GM23338 (cell line): ENCODE data around the gene ARFIP2. TPM values are rescaled to one million over a fixed set of nuclear protein-coding genes. Genes with fewer than 3 reads are reported as not detected.

Experiments
- ATAC-seq: fragments of 200-7000 bp; cut with Tn5 transposase; 3 replicates; pipeline ENCODE4 v1.9.1; 2020
- DNase-seq: peaks from one replicate; pipeline ENCODE4 v3.0.0-alpha.2; 2015; ENCODE audit warnings: low spot score
- H2AFZ ChIP-seq: fragments of 200-600 bp; sonication (generic); 2 replicates; pipeline ENCODE4 v1.8.0; 2016; ENCODE audit warnings: antibody characterized with exemption, mild to moderate bottlenecking, moderate library complexity
- H3F3A ChIP-seq: fragments of 200-600 bp; sonication (generic); replicated peaks from 2 replicates; pipeline ENCODE4 v1.8.0; 2017; ENCODE audit warnings: antibody characterized with exemption, mixed run types, low read depth
- H3K27ac ChIP-seq: fragments of 200-600 bp; sonication (generic); 2 replicates; pipeline ENCODE4 v1.6.1; 2016; ENCODE audit warnings: low read depth
- H3K27me3 ChIP-seq: fragments of 200-600 bp; sonication (generic); 2 replicates; pipeline ENCODE4 v1.8.0; 2016; ENCODE audit warnings: mild to moderate bottlenecking, mixed run types, moderate library complexity; ENCODE audit not compliant: insufficient read depth
- H3K36me3 ChIP-seq: fragments of 200-600 bp; sonication (generic); 2 replicates; pipeline ENCODE4 v1.8.0; 2016; ENCODE audit warnings: mild to moderate bottlenecking; ENCODE audit not compliant: insufficient read depth
- H3K4me1 ChIP-seq: fragments of 200-600 bp; sonication (generic); 2 replicates; pipeline ENCODE4 v1.8.0; 2016; ENCODE audit warnings: mild to moderate bottlenecking, moderate library complexity; ENCODE audit not compliant: insufficient read depth
- H3K4me2 ChIP-seq: fragments of 200-600 bp; sonication (generic); 2 replicates; pipeline ENCODE4 v1.7.1; 2017; ENCODE audit warnings: mixed run types
- H3K4me3 ChIP-seq: fragments of 200-600 bp; sonication (generic); 2 replicates; pipeline ENCODE4 v1.6.1; 2016; ENCODE audit warnings: mixed run types
- H3K79me2 ChIP-seq: fragments of 200-600 bp; sonication (generic); replicated peaks from 2 replicates; pipeline ENCODE4 v1.8.0; 2017; ENCODE audit warnings: mild to moderate bottlenecking; ENCODE audit not compliant: insufficient read depth
- H3K9me2 ChIP-seq: fragments of 200-600 bp; sonication (generic); 2 replicates; pipeline ENCODE4 v1.8.0; 2017; ENCODE audit not compliant: insufficient read depth
- H4K20me1 ChIP-seq: fragments of 200-600 bp; sonication (generic); replicated peaks from 2 replicates; pipeline ENCODE4 v1.8.0; 2017; ENCODE audit warnings: mild to moderate bottlenecking; ENCODE audit not compliant: insufficient read depth
- H3K27ac Mint-ChIP-seq: 2 replicates; pipeline ENCODE4 v1.8.0; 2020; ENCODE audit warnings: inconsistent platforms, mild to moderate bottlenecking, moderate library complexity, mixed read lengths
- H3K27me3 Mint-ChIP-seq: 3 replicates; pipeline ENCODE4 v1.8.0; 2022; ENCODE audit warnings: low read depth, mild to moderate bottlenecking, moderate library complexity, mixed read lengths, inconsistent platforms; ENCODE audit not compliant: insufficient read depth, poor library complexity
- H3K36me3 Mint-ChIP-seq: 3 replicates; pipeline ENCODE4 v1.8.0; 2021; ENCODE audit warnings: low read depth, mild to moderate bottlenecking, inconsistent platforms, moderate library complexity, mixed read lengths
- H3K4me1 Mint-ChIP-seq: 3 replicates; pipeline ENCODE4 v1.8.0; 2020; ENCODE audit warnings: mild to moderate bottlenecking, inconsistent platforms, mixed read lengths
- H3K4me3 Mint-ChIP-seq: 3 replicates; pipeline ENCODE4 v1.8.0; 2021; ENCODE audit warnings: moderate library complexity, mild to moderate bottlenecking, inconsistent platforms, mixed read lengths
- H3K9me3 Mint-ChIP-seq: 3 replicates; pipeline ENCODE4 v1.8.0; 2020; ENCODE audit warnings: moderate library complexity, mild to moderate bottlenecking, inconsistent platforms, mixed read lengths
- CREB1 ChIP-seq: fragments of 250-450 bp; sonication (Bioruptor Pico); IDR thresholded peaks from 2 replicates; pipeline ENCODE4 v1.5.0; 2020; ENCODE audit warnings: low read depth, mild to moderate bottlenecking, moderate library complexity
- EZH2 ChIP-seq: fragments of 200-600 bp; sonication (generic); IDR thresholded peaks from one replicate; pipeline ENCODE4 v1.8.0; 2017; ENCODE audit warnings: antibody characterized with exemption, mild to moderate bottlenecking, low read depth; ENCODE audit not compliant: unreplicated experiment
- EZH2phosphoT487 ChIP-seq: fragments of 200-600 bp; sonication (generic); IDR thresholded peaks from one replicate; pipeline ENCODE4 v1.8.1; 2018; ENCODE audit warnings: antibody characterized with exemption; ENCODE audit not compliant: unreplicated experiment
- NANOG ChIP-seq: IDR thresholded peaks from 2 replicates; pipeline ENCODE4 v1.6.1; 2016; ENCODE audit warnings: antibody characterized with exemption, borderline replicate concordance
- ZNF114 ChIP-seq: fragments of 250-450 bp; sonication (Bioruptor Pico); IDR thresholded peaks from 2 replicates; pipeline ENCODE4 v1.5.0; 2020; ENCODE audit warnings: mild to moderate bottlenecking, moderate library complexity
- polyA plus RNA-seq: library from polyadenylated mRNA; unstranded; fragments of >200 nt; fragmentation: Nextera tagmentation; extraction: Ambion mirVana; gene quantifications from 2 replicates; pipeline ENCODE4 v1.2.1, GENCODE V29; 2016
- total RNA-seq: library from RNA; depleted of rRNA; stranded (reverse); fragments of >200 nt; shearing (Covaris generic); gene quantifications from 2 replicates; pipeline ENCODE4 v1.2.3, GENCODE V29; 2014
- TF ChIP-seq, protein P1 (sequence below): fragments of 250-450 bp; sonication (Bioruptor Pico); IDR thresholded peaks from 2 replicates; pipeline ENCODE4 v1.5.0; 2020; ENCODE audit warnings: mild to moderate bottlenecking, moderate library complexity

The ARFIP2 gene
- total and polyA plus RNA-seq, 2 experiments from 2014 or later = 35.4 to 61.5 TPM

DNA sequence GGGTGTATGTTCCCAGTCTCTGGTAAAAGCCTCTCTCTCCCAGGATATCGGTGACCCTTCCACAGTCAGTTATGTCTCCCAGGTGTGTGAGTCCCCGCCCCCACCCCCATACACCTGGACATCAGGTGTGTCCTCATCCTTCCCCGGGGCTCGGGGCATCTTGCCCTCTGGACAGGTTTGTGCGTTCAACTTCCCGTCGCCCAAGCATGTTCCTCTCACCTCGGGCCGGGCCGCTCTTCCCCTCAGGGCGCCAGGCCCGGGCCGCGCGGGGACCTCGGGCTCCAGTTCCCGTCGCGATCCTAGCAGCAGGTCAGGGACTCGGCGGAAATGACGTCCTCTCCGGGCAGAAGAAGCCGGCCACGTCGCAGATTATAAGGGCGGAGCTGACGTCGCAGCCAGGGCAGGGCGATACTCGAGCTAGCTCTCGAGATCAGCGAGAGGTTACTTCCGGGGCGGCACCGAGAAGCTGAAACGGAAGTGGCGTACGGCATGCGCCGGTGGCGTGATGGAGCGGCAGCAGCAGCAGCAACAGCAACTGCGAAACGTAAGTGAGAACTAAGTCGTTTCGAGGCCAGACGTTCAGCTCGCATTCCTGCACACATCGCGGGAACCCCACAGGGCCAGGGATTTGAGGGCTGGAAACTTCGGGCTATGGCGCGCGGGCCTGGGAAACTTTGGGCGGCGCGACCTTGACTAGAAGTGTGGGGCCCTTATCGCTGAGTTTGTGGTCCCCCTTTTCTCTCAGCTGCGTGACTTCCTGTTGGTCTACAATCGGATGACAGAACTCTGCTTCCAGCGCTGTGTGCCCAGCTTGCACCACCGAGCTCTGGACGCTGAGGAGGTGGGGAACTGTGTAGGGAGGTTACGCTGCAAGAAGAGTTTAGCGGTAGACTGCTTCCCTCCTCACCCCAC lies at the start of gene ARFIP2, which contains the start of gene TIMM10B (continued):
- TF ChIP-seq EZH2 (no peak), EZH2phosphoT487 (no peak), NANOG (no peak)

DNA sequence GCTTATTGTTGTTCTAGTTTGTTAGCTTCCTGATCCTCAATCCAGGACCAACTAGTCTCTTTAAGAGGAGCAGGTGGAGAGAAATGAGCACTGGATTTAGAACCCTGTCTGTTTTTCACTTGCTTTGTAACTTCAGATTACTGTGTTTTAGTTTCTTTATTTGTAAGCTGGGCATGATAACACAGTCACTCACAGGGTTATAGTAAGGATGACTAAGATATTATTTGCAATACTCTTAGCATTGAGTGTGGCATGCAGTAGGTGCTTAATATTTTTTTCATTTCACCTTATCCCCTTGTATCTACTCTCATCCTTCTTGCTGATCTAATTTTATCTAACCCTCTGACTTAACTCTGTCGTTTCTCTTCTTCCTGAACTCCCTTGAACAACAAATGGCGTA lies 49.7 kb upstream of the ARFIP2 start:
- Mint-ChIP-seq H3K9me3 (no peaks in the 10 kb centered on the region), H3K36me3 (no peaks in the 10 kb centered on the region), H3K27me3 (peaks cover 2% of the 10 kb centered on the region), H3K27ac (no peak overlapping the region), H3K4me3 (no peak overlapping the region), H3K4me1 (no peaks in the 10 kb centered on the region)
- ATAC-seq = no peak
- H3K36me3 ChIP-seq = no peaks in the 10 kb centered on the region
- no peaks in the 10 kb centered on the region for H3K9me2 ChIP-seq
- TF ChIP-seq, protein P1, sequence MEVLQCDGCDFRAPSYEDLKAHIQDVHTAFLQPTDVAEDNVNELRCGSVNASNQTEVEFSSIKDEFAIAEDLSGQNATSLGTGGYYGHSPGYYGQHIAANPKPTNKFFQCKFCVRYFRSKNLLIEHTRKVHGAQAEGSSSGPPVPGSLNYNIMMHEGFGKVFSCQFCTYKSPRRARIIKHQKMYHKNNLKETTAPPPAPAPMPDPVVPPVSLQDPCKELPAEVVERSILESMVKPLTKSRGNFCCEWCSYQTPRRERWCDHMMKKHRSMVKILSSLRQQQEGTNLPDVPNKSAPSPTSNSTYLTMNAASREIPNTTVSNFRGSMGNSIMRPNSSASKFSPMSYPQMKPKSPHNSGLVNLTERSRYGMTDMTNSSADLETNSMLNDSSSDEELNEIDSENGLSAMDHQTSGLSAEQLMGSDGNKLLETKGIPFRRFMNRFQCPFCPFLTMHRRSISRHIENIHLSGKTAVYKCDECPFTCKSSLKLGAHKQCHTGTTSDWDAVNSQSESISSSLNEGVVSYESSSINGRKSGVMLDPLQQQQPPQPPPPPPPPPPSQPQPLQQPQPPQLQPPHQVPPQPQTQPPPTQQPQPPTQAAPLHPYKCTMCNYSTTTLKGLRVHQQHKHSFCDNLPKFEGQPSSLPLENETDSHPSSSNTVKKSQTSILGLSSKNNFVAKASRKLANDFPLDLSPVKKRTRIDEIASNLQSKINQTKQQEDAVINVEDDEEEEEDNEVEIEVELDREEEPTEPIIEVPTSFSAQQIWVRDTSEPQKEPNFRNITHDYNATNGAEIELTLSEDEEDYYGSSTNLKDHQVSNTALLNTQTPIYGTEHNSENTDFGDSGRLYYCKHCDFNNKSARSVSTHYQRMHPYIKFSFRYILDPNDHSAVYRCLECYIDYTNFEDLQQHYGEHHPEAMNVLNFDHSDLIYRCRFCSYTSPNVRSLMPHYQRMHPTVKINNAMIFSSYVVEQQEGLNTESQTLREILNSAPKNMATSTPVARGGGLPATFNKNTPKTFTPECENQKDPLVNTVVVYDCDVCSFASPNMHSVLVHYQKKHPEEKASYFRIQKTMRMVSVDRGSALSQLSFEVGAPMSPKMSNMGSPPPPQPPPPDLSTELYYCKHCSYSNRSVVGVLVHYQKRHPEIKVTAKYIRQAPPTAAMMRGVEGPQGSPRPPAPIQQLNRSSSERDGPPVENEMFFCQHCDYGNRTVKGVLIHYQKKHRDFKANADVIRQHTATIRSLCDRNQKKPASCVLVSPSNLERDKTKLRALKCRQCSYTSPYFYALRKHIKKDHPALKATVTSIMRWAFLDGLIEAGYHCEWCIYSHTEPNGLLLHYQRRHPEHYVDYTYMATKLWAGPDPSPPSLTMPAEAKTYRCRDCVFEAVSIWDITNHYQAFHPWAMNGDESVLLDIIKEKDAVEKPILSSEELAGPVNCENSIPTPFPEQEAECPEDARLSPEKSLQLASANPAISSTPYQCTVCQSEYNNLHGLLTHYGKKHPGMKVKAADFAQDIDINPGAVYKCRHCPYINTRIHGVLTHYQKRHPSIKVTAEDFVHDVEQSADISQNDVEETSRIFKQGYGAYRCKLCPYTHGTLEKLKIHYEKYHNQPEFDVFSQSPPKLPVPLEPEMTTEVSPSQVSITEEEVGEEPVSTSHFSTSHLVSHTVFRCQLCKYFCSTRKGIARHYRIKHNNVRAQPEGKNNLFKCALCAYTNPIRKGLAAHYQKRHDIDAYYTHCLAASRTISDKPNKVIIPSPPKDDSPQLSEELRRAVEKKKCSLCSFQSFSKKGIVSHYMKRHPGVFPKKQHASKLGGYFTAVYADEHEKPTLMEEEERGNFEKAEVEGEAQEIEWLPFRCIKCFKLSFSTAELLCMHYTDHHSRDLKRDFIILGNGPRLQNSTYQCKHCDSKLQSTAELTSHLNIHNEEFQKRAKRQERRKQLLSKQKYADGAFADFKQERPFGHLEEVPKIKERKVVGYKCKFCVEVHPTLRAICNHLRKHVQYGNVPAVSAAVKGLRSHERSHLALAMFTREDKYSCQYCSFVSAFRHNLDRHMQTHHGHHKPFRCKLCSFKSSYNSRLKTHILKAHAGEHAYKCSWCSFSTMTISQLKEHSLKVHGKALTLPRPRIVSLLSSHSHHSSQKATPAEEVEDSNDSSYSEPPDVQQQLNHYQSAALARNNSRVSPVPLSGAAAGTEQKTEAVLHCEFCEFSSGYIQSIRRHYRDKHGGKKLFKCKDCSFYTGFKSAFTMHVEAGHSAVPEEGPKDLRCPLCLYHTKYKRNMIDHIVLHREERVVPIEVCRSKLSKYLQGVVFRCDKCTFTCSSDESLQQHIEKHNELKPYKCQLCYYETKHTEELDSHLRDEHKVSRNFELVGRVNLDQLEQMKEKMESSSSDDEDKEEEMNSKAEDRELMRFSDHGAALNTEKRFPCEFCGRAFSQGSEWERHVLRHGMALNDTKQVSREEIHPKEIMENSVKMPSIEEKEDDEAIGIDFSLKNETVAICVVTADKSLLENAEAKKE (CRISPR knock-in tag) = no peak
- TF ChIP-seq CREB1 (CRISPR knock-in tag) (no peak), ZNF114 (CRISPR knock-in tag) (no peak)
- no peaks in the 10 kb centered on the region for H3F3A ChIP-seq
- DNase-seq = no peak
- H3K79me2 ChIP-seq = no peaks in the 10 kb centered on the region
- no peaks in the 10 kb centered on the region for H4K20me1 ChIP-seq
- no peaks in the 10 kb centered on the region for H3K27me3 ChIP-seq
- no peak overlapping the region for H2AFZ ChIP-seq
- no peak overlapping the region for H3K27ac ChIP-seq
- no peak overlapping the region for H3K4me2 ChIP-seq
- H3K4me1 ChIP-seq = no peaks in the 10 kb centered on the region
- H3K4me3 ChIP-seq = no peak overlapping the region
